ENCODE data around the gene PYCARD. TPM values are rescaled to one million over a fixed set of nuclear protein-coding genes. Genes with fewer than 3 reads are reported as not detected.
"Not testable (repeated sequence)": the region's sequence is repeated elsewhere in the genome, so short reads cannot be mapped to it uniquely, and the experiment has no call there.

PYCARD gene
- total and polyA plus RNA-seq, 9 donors: 1.8 to 35.8 (median 20.2) TPM

DNA sequence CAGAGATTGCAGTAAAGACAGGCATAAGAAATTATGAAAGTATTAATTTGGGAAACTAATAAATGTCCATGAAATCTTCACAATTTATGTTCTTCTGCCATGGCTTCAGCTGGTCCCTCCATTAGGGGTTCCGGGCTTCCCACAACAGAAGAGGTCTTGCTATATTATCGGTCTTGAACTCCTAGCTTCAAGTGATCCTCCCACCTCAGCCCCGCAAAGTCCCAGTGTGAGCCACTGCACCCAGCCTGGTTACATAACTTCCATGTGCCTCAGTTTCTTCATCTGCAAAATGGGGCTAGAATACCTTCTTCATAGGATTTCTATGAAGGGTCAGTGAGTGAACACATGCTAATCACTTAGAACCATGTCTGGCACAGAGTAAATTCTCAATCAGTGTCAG is 43.7 kb upstream of the PYCARD start:
- intact Hi-C loops (cut with DNase I): no loop called here
- Histone ChIP-seq H3K4me1 (ENCODE audit: insufficient read depth) (no peaks in the 10 kb centered on the region), H3K9me3 (peaks cover 0 to 4% of the 10 kb centered on the region in 2 donors), H3K36me3 (no peaks in the 10 kb centered on the region), H3K4me3 (no peak overlapping the region), H3K27me3 (no peaks in the 10 kb centered on the region), H3K27ac (no peak overlapping the region)
- WGBS, 3 donors: 85 to 90% (median 89%) methylated on average over 3 of the region's 3 CpGs
- no peak for DNase-seq
- TF ChIP-seq, protein P1, sequence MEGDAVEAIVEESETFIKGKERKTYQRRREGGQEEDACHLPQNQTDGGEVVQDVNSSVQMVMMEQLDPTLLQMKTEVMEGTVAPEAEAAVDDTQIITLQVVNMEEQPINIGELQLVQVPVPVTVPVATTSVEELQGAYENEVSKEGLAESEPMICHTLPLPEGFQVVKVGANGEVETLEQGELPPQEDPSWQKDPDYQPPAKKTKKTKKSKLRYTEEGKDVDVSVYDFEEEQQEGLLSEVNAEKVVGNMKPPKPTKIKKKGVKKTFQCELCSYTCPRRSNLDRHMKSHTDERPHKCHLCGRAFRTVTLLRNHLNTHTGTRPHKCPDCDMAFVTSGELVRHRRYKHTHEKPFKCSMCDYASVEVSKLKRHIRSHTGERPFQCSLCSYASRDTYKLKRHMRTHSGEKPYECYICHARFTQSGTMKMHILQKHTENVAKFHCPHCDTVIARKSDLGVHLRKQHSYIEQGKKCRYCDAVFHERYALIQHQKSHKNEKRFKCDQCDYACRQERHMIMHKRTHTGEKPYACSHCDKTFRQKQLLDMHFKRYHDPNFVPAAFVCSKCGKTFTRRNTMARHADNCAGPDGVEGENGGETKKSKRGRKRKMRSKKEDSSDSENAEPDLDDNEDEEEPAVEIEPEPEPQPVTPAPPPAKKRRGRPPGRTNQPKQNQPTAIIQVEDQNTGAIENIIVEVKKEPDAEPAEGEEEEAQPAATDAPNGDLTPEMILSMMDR (IDR thresholded peaks at IDR 0.05): no peak
- TF ChIP-seq EP300 (IDR thresholded peaks at IDR 0.05): no peak
- no peak for TF ChIP-seq POLR2A (IDR thresholded peaks at IDR 0.05)

DNA sequence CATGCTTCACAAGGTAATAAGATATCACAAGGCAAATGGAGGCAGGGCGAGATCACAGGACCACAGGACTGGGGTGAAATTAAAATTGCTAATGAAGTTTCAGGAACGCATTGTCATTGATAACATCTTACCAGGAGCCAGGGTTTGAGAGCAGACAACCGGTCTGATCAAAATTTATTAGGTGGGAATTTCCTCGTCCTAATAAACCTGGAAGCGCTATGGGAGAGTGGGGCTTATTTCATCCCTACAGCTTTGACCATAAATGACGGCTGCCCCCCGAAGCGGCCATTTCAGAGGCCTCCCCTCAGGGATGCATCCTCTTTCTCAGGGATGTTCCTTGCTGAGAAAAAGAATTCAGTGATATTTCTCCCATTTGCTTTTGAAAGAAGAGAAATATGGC is 43.0 kb upstream of the PYCARD start:
- H3K27me3 ChIP-seq; intact Hi-C loops (cut with DNase I); H3K4me1 ChIP-seq (ENCODE audit: insufficient read depth); DNase-seq; H3K4me3 ChIP-seq; H3K27ac ChIP-seq; H3K36me3 ChIP-seq; H3K9me3 ChIP-seq: not testable (repeated sequence)
- WGBS, 3 donors: 15 to 29% (median 20%) methylated on average over 8 of the region's 8 CpGs

DNA sequence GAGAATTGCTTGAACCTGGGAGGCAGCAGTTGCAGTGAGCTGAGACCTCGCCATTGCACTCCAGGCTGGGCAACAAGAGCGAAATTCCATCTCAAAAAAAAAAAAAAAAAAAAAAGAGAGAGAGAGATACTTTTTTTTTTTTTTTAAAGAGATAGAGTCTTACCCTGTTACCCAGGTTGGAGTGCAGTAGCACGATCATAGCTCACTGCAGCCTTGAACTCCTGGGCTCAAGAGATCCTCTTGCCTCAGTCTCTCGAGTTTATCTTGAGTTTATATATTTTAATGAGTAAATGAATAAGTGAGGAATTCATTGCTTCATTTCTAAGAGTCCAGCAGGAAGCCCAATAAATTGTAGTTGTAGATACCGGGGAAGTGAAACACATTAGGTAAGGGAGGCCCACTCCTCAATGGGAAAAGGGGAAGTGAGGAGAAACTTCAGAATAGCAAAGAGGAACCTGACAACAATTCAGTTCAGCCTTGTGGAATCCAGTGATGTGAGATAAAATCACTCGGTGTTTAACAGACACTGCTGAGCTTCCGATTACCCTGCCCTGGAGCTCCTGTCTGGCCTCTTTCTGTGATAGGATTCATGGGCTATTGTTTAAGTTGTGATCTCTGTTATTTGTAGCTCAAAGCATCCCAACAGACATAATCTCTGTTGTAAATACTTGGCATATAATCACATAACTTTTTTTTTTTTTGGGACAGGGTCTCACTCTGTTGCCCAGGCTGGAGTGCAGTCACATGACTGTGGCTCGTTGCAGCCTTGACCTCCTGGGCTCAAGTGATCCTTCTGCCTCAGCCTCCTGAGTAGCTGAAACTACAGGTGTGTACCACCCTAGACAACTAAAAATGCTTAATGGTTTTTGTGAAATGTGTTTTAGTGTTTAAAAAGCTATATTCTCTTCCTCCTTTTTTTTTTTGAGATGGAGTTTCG is 41.4 kb upstream of the PYCARD start:
- WGBS, 3 donors: 52 to 54% (median 53%) methylated on average over 9 of the region's 9 CpGs
- H3K4me3 ChIP-seq: no peak overlapping the region
- H3K27me3 ChIP-seq: no peaks in the 10 kb centered on the region
- no peaks in the 10 kb centered on the region for H3K36me3 ChIP-seq
- DNase-seq: no peak
- H3K9me3 ChIP-seq: peaks cover 0 to 4% of the 10 kb centered on the region in 2 donors
- H3K4me1 ChIP-seq (ENCODE audit: insufficient read depth): no peaks in the 10 kb centered on the region
- H3K27ac ChIP-seq: no peak overlapping the region
- TF ChIP-seq POLR2A (IDR thresholded peaks at IDR 0.05): no peak
- TF ChIP-seq EP300 (IDR thresholded peaks at IDR 0.05): no peak
- TF ChIP-seq, protein P1 (IDR thresholded peaks at IDR 0.05): no peak
- intact Hi-C loops (cut with DNase I): no loop called here

DNA sequence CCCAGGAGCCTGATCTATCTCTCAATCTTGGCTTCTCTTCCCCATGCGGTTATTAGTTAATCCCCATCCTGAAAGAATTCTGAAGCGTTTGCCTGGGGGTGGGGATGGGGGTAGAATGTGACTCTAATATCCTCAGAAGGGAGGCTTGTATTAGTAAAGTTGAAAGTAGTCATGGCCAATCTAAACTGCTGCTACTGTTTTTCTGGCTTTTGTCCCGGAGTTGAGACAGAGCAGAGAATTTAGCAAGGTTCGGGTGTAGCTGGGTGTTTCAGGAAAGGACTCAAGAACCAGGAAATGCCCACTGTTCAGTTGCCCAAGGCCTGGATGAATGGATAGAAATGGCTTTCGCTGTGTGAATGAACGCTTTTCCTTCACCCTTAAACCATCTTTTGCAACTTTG is 39.6 kb upstream of the PYCARD start:
- H3K9me3 ChIP-seq: peaks cover 0 to 4% of the 10 kb centered on the region in 2 donors
- WGBS, 3 donors: 43 to 56% (median 50%) methylated on average over 6 of the region's 6 CpGs
- intact Hi-C loops (cut with DNase I): no loop called here
- H3K36me3 ChIP-seq: no peaks in the 10 kb centered on the region
- TF ChIP-seq POLR2A (IDR thresholded peaks at IDR 0.05) (no peak), EP300 (IDR thresholded peaks at IDR 0.05) (no peak)
- TF ChIP-seq, protein P1 (IDR thresholded peaks at IDR 0.05): no peak
- no peak for DNase-seq
- no peaks in the 10 kb centered on the region for H3K27me3 ChIP-seq
- H3K27ac ChIP-seq: no peak overlapping the region
- no peaks in the 10 kb centered on the region for H3K4me1 ChIP-seq (ENCODE audit: insufficient read depth)
- H3K4me3 ChIP-seq: no peak overlapping the region

DNA sequence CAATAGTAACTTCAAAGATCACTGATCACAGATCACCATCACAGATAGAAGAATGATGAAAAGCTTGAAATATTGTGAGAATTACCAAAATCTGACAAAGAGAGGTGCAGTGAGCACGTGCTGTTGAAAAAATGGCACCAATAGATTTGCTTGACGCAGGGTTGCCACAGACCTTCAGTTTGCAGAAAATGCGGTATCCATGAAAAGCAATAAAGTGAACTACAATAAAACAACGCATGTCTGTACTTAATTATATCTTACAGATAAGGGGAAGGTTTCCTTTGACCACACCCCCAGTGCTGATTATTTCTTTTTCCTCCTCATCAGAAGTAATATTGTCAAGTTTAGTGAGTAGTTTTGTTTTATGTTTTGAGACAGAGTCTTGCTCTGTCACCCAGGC is 35.5 kb upstream of the PYCARD start:
- no peaks in the 10 kb centered on the region for H3K9me3 ChIP-seq
- H3K36me3 ChIP-seq: no peaks in the 10 kb centered on the region
- H3K4me3 ChIP-seq: no peak overlapping the region
- TF ChIP-seq POLR2A (IDR thresholded peaks at IDR 0.05): no peak
- no peak for DNase-seq
- intact Hi-C loops (cut with DNase I): no loop called here
- WGBS, 3 donors: 54 to 68% (median 61%) methylated on average over 4 of the region's 4 CpGs
- no peaks in the 10 kb centered on the region for H3K4me1 ChIP-seq (ENCODE audit: insufficient read depth)
- H3K27me3 ChIP-seq: no peaks in the 10 kb centered on the region
- H3K27ac ChIP-seq: no peak overlapping the region
